ENCODE data around the gene TNRC6C.

TNRC6C gene

GRCh38 chr17:78125138-78125913, 166.8 kb downstream of the TNRC6C start:
- DNase-seq (ENCODE audit: low spot score), result no peak

DNA sequence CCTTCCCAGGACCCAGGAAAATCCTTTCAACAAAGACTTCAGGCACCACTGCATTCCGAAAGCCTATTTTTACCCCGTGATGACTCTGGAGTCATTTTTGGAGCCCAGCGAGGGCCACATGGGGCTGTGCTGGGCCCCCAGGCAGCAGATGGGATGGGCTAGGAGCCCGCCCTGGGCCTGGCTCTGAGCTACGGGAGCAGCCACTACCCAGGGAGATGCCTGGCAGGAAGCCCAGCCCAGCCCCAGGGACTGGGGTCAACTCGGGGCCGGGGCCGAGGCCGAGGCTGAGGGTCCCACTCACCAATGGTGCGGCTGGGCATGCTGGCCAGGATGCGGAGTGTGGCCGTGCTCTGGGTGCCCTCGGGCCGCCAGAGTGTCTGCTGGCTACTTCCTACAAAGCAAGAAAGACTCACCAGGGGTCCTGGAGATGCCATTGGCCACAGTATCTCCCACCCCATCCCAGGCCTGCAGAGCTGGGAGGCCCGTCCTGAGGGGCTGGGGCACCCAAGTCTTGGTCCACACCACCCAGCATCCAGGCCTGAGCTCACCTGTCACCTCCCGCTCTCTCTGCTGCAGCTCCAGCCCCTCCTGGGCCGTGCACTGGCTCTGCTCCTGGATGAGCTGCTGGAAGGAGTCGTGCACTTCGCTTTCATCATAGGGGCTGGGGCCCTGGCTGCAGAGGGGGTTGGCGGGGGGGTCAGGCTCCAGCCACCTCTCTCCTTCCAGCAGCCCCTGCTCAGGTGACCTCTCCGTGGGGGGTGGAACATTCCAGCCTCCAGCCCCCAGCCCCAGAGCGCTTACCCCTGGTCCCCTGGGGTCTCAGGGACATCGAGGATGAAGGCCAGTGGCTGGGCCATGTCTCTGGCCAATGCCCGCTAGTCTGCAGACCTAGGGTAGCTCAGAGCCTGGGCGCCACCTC, 167.7 kb downstream of the TNRC6C start:
- DNase-seq (ENCODE audit: low spot score), result peak; percentile 33

- DNase-seq (ENCODE audit: low spot score), result no peak
Measured at GRCh38 chr17:78126895-78127238, 168.4 kb downstream of the TNRC6C start.

DNA sequence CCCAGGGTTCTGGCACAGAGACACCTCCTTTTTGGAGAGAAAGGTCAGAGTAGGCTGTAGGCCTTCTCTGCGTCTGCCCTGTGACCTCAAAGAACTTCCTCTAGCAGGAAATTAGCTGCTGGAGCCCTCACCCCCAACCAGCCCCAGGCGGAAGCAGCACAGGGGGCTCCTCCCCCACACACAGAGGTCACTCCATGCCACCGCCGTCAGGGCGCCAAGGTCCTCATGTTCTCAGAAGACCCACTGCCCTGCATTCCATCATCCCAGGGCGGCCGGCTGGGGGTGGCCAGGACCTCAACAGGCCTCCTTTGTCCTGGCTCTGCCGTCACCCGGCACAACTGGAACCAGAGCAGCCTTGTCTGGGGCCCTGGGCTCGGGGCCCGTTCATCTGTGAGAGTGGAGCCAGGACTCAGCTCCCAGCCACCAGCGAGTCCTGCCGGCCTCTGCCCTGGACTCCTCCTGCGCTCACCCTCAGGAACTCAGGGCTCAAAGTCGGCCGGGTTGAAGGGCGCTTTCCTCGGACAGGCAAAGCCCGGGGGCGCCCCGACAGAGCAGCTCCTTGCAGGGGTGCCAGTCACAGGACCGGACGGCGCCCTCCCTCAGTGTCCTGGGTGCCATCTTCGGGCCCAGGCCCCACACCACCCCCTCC, 168.9 kb downstream of the TNRC6C start:
- peak; percentile 93 for DNase-seq (ENCODE audit: low spot score)

- no peak for DNase-seq (ENCODE audit: low spot score)
Measured at GRCh38 chr17:78127888-78128550, 169.5 kb downstream of the TNRC6C start.

DNA sequence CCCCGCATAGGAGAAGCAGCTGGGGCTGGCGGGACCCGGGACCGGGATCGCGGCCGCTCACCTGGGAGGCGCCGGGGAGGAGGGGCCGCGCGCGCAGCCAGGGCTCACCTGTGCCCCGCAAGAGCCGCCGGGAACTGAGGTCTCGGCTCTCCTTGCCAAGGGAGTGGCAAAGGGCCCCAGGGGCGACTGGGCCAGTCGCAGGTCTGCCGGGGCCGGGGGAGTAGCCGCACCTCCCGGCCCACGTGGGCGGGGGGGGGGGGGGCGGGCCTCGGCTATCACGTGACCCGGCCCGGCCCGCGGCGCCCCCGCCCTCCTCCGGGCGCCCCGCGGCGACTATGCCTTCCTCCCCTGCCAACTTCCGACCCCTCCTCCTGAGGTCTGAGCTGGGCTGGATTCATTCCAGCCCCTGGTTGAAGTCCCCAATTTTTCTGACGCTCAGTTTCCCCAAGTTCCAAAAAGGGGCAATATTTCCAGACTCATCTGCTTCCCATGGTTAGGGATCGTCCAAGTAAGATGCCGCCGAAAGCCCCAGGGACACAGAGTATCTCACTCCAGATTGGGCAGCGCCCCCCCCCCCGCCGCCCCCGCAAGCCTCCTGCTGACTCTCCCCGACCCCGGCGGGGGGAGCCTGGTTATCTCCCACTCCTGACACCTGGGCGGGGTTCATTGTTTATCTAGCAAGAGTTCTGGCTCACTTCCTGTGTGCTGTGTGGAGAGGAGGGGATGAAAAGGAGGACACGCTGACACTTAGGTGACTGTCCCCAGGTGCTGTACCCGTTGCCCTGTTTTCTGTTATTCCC, 170.2 kb downstream of the TNRC6C start, which contains the start of gene TMC6:
TSS of gene TMC6 (minus strand) at position 205 of the 800 bp plus-strand sequence. CDS start 1,923 bp downstream, outside the sequence.
- peak; percentile 46 for DNase-seq (ENCODE audit: low spot score)

- DNase-seq (ENCODE audit: low spot score), result no peak
Measured at GRCh38 chr17:78129351-78130089, 171.0 kb downstream of the TNRC6C start.

GRCh38 chr17:78130090-78130436, 171.6 kb downstream of the TNRC6C start:
- no peak for DNase-seq (ENCODE audit: low spot score)

GRCh38 chr17:78130437-78131101, 172.1 kb downstream of the TNRC6C start, which contains the start of gene TMC8:
Gene TMC8 (plus strand): TSS chr17:78130771. CDS start chr17:78131589, 818 bp downstream.
- DNase-seq (ENCODE audit: low spot score), result no peak

- DNase-seq (ENCODE audit: low spot score), result no peak
Measured at GRCh38 chr17:78131172-78132083, 172.9 kb downstream of the TNRC6C start.

- DNase-seq (ENCODE audit: low spot score), result no peak
Measured at GRCh38 chr17:78132084-78132676, 173.7 kb downstream of the TNRC6C start.

GRCh38 chr17:78132767-78133178, 174.3 kb downstream of the TNRC6C start:
- no peak for DNase-seq (ENCODE audit: low spot score)

DNA sequence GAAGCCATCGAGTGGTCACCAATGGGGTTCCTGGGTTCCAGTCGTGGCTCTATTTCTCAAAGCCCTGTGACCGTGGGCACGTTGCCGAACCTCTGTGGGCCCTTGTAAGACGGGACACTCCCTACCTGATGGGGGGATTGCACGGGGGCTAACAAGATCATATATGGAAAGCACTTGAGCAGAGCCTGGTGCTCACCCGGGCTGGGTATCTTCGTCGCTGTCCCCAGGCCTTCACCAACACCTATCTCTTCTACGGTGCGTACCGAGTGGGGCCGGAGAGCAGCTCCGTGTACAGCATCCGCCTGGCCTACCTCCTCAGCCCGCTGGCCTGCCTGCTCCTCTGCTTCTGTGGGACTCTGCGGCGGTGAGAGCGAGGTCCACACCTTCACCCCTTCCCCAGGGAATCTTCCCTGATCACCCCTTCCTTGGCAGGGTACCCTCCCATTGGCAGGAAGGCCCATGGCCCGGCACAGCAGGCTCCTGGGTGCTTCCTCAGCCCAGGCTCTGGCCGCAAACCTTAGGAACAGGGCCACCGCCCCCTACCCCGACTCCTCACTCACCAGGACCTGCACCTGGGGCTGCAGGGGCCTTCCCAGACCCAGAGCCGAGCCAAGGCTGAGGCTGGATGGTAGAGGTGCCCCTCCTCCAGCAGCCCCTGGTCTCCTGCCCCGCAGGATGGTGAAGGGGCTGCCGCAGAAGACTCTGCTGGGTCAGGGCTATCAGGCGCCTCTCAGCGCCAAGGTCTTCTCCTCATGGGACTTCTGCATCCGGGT, 174.9 kb downstream of the TNRC6C start:
- no peak for DNase-seq (ENCODE audit: low spot score)

GRCh38 chr17:78133971-78134898, 175.7 kb downstream of the TNRC6C start:
- DNase-seq (ENCODE audit: low spot score), result peak; percentile 55

GRCh38 chr17:78134899-78135385, 176.4 kb downstream of the TNRC6C start:
- no peak for DNase-seq (ENCODE audit: low spot score)

DNA sequence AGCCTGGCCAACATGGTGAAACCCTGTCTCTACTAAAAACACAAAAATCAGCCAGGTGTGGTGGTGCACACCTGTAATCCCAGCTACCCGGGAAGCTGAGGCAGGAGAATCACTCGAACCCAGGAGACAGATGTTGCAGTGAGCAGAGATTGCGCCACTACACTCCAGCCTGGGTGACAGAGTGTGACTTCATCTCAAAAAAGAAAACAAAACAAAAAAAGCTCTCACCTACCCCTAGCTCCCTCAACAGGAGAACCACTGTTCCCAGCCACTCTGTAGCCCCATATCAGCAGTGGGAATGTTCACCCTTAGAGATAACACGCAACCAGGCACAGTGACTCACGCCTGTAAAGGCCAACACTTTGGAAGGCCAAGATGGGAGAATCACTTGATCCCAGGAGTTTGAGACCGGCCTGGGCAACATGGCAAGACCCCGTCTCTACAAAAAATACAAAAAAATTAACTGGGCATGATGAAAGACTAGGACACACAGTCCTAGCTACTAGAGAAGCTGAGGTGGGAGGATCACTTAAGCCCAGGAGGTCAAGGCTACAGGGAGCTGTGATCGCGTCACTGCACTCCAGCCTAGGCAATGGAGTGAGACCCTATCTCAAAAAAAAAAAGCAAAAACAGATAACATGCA, 177.5 kb downstream of the TNRC6C start:
- no peak for DNase-seq (ENCODE audit: low spot score)
